WTC11 (cell line): ENCODE results near the gene AGFG2. TPM values are rescaled to one million over a fixed set of nuclear protein-coding genes. Genes with fewer than 3 reads are reported as not detected.

ENCODE experiments used
- CREB1 ChIP-seq: sonication (generic); formaldehyde crosslinking; IDR thresholded peaks from 2 replicates; pipeline ENCODE4 v1.8.0; 2023; ENCODE audit warnings: mild to moderate bottlenecking, missing genetic modification reagents
- GRHL2 ChIP-seq: fragments of 250-450 bp; sonication (Bioruptor Pico); IDR thresholded peaks from 2 replicates; pipeline ENCODE4 v1.8.0; 2022; ENCODE audit warnings: mild to moderate bottlenecking, moderate library complexity; ENCODE audit not compliant: insufficient replicate concordance, severe bottlenecking
- JAZF1 ChIP-seq: fragments of 250-450 bp; sonication (Bioruptor Pico); IDR thresholded peaks from 2 replicates; pipeline ENCODE4 v1.9.0; 2021; ENCODE audit warnings: moderate library complexity, mild to moderate bottlenecking, inconsistent platforms
- JUN ChIP-seq: sonication (generic); formaldehyde crosslinking; IDR thresholded peaks from 2 replicates; pipeline ENCODE4 v1.8.0; 2023; ENCODE audit warnings: mild to moderate bottlenecking, missing genetic modification reagents
- KAT7 ChIP-seq: sonication (generic); formaldehyde crosslinking; IDR thresholded peaks from 2 replicates; pipeline ENCODE4 v1.8.1; 2023; ENCODE audit warnings: missing genetic modification reagents, mild to moderate bottlenecking, borderline replicate concordance
- OVOL2 ChIP-seq: fragments of 250-450 bp; sonication (Bioruptor Pico); IDR thresholded peaks from 2 replicates; pipeline ENCODE4 v1.9.0; 2021; ENCODE audit warnings: mild to moderate bottlenecking, borderline replicate concordance
- RORB ChIP-seq: fragments of 250-450 bp; sonication (Bioruptor Pico); IDR thresholded peaks from 2 replicates; pipeline ENCODE4 v1.9.0; 2021; ENCODE audit warnings: mild to moderate bottlenecking
- SP1 ChIP-seq: sonication (generic); formaldehyde crosslinking; conservative IDR thresholded peaks from 2 replicates; pipeline ENCODE4 v1.8.1; 2022; ENCODE audit warnings: missing genetic modification reagents
- TCF7 ChIP-seq: sonication (generic); formaldehyde crosslinking; IDR thresholded peaks from 2 replicates; pipeline ENCODE4 v1.8.0; 2022; ENCODE audit warnings: mild to moderate bottlenecking, low read depth, missing genetic modification reagents, moderate library complexity
- ZBTB21 ChIP-seq: sonication (generic); formaldehyde crosslinking; IDR thresholded peaks from 2 replicates; pipeline ENCODE4 v1.8.1; 2023; ENCODE audit warnings: mild to moderate bottlenecking, missing genetic modification reagents, borderline replicate concordance
- ZNF121 ChIP-seq: sonication (generic); formaldehyde crosslinking; IDR thresholded peaks from 2 replicates; pipeline ENCODE4 v1.8.0; 2023; ENCODE audit warnings: missing genetic modification reagents
- ZNF219 ChIP-seq: sonication (generic); formaldehyde crosslinking; IDR thresholded peaks from 2 replicates; pipeline ENCODE4 v1.8.0; 2023; ENCODE audit warnings: missing genetic modification reagents, mild to moderate bottlenecking, borderline replicate concordance
- ZNF232 ChIP-seq: sonication (generic); formaldehyde crosslinking; IDR thresholded peaks from 2 replicates; pipeline ENCODE4 v1.8.0; 2022; ENCODE audit warnings: mild to moderate bottlenecking, missing genetic modification reagents
- ZNF317 ChIP-seq: sonication (generic); formaldehyde crosslinking; IDR thresholded peaks from 2 replicates; pipeline ENCODE4 v1.8.1; 2023; ENCODE audit warnings: low read depth, mild to moderate bottlenecking, moderate library complexity, missing genetic modification reagents, borderline replicate concordance
- total RNA-seq: library from RNA; stranded (reverse); gene quantifications from 3 replicates; pipeline ENCODE4 v1.2.3, GENCODE V29; 2021
- TF ChIP-seq, protein P1 (sequence below): fragments of 250-450 bp; sonication (Bioruptor Pico); conservative IDR thresholded peaks from 2 replicates; pipeline ENCODE4 v1.9.0; 2021; ENCODE audit warnings: mild to moderate bottlenecking
- TF ChIP-seq, protein P2 (sequence below): sonication (generic); formaldehyde crosslinking; IDR thresholded peaks from 2 replicates; pipeline ENCODE4 v1.8.1; 2022; ENCODE audit warnings: low read depth, missing genetic modification reagents, borderline replicate concordance
- TF ChIP-seq, protein P3 (sequence below): sonication (generic); formaldehyde crosslinking; IDR thresholded peaks from 2 replicates; pipeline ENCODE4 v1.8.0; 2022; ENCODE audit warnings: mild to moderate bottlenecking, missing genetic modification reagents
- TF ChIP-seq, protein P4 (sequence below): sonication (generic); formaldehyde crosslinking; IDR thresholded peaks from 2 replicates; pipeline ENCODE4 v1.8.1; 2023; ENCODE audit warnings: mild to moderate bottlenecking, missing genetic modification reagents, moderate library complexity
- TF ChIP-seq, protein P5 (sequence below): sonication (generic); formaldehyde crosslinking; IDR thresholded peaks from 2 replicates; pipeline ENCODE4 v1.8.1; 2022; ENCODE audit warnings: low read depth, mild to moderate bottlenecking, moderate library complexity, missing genetic modification reagents, borderline replicate concordance
- TF ChIP-seq, protein P6 (sequence below): sonication (generic); formaldehyde crosslinking; conservative IDR thresholded peaks from 2 replicates; pipeline ENCODE4 v1.8.1; 2022; ENCODE audit warnings: mild to moderate bottlenecking, missing genetic modification reagents
- TF ChIP-seq, protein P7 (sequence below): sonication (generic); formaldehyde crosslinking; IDR thresholded peaks from 2 replicates; pipeline ENCODE4 v1.8.0; 2022; ENCODE audit warnings: mild to moderate bottlenecking, missing genetic modification reagents
- TF ChIP-seq, protein P8 (sequence below): fragments of 200-600 bp; IDR thresholded peaks from 2 replicates; pipeline ENCODE4 v1.8.0; 2022; ENCODE audit warnings: antibody characterized with exemption

The AGFG2 gene
- total RNA-seq, 1 experiment from 2014 or later, result 6.4 TPM

DNA sequence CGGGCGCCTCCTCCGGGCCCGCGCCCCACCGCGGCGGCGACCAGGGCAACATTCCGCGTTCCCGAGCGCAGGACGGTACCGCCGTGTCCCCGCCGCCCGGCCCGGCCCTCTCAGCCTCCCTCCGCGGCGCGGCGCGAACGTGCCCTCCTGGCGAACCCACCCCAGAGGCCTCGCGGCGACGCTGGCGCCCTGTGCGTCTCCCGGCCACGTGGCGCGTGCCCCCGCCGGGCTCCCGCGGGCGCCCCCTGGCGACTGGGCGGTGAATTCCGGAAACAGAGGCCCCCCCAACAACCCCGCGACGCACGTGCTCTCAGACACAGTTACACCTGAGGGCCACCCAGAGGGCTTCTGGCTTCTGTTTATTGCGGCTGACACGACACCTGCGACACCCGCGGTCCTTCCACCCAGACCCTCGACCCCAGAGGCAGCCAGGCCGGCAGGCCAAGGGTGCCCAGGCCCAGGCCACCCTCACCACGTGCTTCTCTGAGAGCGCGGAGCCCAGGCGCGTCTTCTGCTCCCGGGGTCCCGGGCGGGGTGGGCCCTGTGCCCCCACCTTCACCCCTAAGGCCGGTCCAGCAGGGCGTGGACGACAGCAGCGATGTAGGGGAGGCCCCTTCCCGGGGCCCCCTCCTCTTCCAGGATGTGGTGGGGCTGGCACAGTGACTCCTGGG lies 34.8 kb downstream of the AGFG2 start, which contains the start of gene SAP25 (continued):
- no peak for TF ChIP-seq JAZF1 (CRISPR knock-in tag)
- TF ChIP-seq JUN, result peak; percentile 54; the same call in 1 of the 2 replicates
- TF ChIP-seq, protein P1, sequence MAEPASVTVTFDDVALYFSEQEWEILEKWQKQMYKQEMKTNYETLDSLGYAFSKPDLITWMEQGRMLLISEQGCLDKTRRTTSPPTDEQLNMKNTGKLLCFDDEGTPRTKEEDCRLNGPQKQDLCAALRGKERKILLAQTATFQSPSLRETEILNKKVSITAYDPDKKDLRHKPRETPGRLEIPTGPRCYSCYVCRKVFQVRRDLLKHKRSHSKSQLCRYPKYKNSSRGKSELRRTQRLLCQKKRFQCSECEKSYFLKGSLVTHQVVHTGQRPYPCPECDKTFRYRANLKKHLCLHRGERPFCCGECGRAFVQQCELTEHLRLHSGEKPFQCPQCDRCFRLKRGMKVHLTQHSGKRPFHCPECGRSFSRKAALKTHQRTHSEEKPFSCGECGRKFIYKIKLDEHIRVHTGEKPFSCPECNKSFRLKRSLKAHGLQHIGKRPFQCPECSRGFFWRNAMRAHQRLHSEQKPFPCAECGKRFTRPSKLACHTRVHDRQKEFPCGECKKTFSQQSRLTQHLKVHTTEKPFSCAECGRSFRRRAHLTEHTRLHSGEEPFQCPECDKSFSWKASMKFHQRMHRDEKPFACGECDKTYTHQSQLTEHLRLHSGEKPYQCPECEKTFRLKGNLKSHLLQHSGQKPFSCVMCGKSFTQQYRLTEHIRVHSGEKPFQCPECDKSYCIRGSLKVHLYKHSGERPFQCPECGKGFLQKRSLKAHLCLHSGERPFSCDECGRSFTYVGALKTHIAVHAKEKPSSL (CRISPR knock-in tag), result no peak
- no peak for TF ChIP-seq ZBTB21 (CRISPR knock-in tag)
- no peak for TF ChIP-seq ZNF219 (CRISPR knock-in tag)
- TF ChIP-seq KAT7, result no peak; the same call in 1 of the 2 replicates
- no peak for TF ChIP-seq ZNF232 (CRISPR knock-in tag)
- no peak for TF ChIP-seq SP1 (CRISPR knock-in tag)
- no peak for TF ChIP-seq RORB
- TF ChIP-seq ZNF317, result no peak
- TF ChIP-seq, protein P2, sequence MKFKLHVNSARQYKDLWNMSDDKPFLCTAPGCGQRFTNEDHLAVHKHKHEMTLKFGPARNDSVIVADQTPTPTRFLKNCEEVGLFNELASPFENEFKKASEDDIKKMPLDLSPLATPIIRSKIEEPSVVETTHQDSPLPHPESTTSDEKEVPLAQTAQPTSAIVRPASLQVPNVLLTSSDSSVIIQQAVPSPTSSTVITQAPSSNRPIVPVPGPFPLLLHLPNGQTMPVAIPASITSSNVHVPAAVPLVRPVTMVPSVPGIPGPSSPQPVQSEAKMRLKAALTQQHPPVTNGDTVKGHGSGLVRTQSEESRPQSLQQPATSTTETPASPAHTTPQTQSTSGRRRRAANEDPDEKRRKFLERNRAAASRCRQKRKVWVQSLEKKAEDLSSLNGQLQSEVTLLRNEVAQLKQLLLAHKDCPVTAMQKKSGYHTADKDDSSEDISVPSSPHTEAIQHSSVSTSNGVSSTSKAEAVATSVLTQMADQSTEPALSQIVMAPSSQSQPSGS, result no peak
- TF ChIP-seq, protein P3, sequence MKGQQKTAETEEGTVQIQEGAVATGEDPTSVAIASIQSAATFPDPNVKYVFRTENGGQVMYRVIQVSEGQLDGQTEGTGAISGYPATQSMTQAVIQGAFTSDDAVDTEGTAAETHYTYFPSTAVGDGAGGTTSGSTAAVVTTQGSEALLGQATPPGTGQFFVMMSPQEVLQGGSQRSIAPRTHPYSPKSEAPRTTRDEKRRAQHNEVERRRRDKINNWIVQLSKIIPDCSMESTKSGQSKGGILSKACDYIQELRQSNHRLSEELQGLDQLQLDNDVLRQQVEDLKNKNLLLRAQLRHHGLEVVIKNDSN (CRISPR knock-in tag), result 0 out of 2 replicates have a peak, but pooled peaks have one; percentile 66
- TF ChIP-seq, protein P4, sequence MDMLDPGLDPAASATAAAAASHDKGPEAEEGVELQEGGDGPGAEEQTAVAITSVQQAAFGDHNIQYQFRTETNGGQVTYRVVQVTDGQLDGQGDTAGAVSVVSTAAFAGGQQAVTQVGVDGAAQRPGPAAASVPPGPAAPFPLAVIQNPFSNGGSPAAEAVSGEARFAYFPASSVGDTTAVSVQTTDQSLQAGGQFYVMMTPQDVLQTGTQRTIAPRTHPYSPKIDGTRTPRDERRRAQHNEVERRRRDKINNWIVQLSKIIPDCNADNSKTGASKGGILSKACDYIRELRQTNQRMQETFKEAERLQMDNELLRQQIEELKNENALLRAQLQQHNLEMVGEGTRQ (CRISPR knock-in tag), result peak; percentile 86
- TF ChIP-seq, protein P5, sequence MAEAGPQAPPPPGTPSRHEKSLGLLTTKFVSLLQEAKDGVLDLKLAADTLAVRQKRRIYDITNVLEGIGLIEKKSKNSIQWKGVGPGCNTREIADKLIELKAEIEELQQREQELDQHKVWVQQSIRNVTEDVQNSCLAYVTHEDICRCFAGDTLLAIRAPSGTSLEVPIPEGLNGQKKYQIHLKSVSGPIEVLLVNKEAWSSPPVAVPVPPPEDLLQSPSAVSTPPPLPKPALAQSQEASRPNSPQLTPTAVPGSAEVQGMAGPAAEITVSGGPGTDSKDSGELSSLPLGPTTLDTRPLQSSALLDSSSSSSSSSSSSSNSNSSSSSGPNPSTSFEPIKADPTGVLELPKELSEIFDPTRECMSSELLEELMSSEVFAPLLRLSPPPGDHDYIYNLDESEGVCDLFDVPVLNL (CRISPR knock-in tag), result no peak
- no peak for TF ChIP-seq CREB1 (CRISPR knock-in tag)
- TF ChIP-seq, protein P6, sequence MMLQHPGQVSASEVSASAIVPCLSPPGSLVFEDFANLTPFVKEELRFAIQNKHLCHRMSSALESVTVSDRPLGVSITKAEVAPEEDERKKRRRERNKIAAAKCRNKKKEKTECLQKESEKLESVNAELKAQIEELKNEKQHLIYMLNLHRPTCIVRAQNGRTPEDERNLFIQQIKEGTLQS (CRISPR knock-in tag), result no peak
- TF ChIP-seq TCF7, result no peak
- TF ChIP-seq, protein P7, sequence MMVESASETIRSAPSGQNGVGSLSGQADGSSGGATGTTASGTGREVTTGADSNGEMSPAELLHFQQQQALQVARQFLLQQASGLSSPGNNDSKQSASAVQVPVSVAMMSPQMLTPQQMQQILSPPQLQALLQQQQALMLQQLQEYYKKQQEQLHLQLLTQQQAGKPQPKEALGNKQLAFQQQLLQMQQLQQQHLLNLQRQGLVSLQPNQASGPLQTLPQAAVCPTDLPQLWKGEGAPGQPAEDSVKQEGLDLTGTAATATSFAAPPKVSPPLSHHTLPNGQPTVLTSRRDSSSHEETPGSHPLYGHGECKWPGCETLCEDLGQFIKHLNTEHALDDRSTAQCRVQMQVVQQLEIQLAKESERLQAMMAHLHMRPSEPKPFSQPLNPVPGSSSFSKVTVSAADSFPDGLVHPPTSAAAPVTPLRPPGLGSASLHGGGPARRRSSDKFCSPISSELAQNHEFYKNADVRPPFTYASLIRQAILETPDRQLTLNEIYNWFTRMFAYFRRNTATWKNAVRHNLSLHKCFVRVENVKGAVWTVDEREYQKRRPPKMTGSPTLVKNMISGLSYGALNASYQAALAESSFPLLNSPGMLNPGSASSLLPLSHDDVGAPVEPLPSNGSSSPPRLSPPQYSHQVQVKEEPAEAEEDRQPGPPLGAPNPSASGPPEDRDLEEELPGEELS (CRISPR knock-in tag), result peak; percentile 90
- TF ChIP-seq OVOL2, result no peak
- TF ChIP-seq, protein P8, sequence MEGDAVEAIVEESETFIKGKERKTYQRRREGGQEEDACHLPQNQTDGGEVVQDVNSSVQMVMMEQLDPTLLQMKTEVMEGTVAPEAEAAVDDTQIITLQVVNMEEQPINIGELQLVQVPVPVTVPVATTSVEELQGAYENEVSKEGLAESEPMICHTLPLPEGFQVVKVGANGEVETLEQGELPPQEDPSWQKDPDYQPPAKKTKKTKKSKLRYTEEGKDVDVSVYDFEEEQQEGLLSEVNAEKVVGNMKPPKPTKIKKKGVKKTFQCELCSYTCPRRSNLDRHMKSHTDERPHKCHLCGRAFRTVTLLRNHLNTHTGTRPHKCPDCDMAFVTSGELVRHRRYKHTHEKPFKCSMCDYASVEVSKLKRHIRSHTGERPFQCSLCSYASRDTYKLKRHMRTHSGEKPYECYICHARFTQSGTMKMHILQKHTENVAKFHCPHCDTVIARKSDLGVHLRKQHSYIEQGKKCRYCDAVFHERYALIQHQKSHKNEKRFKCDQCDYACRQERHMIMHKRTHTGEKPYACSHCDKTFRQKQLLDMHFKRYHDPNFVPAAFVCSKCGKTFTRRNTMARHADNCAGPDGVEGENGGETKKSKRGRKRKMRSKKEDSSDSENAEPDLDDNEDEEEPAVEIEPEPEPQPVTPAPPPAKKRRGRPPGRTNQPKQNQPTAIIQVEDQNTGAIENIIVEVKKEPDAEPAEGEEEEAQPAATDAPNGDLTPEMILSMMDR, result peak; percentile 67
- no peak for TF ChIP-seq GRHL2 (CRISPR knock-in tag)
- no peak for TF ChIP-seq ZNF121 (CRISPR knock-in tag)
